SKM-1 treated with dmso at 0.1 percent for 144 hours (cell line): ENCODE results near the gene WRAP73.

Source experiments
- DNase-seq: peaks from one replicate; lab custom pipeline; 2025; ENCODE audit not compliant: unreplicated experiment; lab: John Stamatoyannopoulos, UW

The WRAP73 gene

DNA sequence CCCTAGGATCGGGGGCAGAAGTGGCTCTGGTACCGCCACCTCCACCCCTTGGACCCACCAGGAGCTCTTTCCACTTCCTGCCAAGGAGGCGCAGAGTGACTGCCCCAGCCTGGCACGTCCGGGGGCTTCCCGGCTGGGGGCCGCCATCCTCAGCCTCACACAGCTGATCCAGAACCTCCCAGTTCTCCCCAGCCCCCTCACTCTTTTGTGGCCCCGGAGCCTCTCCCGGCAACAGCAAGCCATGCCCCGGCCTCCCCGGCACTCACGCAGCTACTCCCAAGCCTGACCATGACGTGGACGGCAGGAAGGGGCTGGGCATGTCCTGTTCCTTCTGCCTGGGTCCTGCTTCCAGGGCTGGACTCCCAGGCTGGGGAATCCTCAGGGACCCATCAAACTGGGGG, 19.5 kb upstream of the WRAP73 start:
- no peak for DNase-seq

GRCh38 chr1:3668585-3669300, 18.8 kb upstream of the WRAP73 start:
- DNase-seq, result peak; percentile 76

- DNase-seq, result no peak
Measured at GRCh38 chr1:3668148-3668547, 18.2 kb upstream of the WRAP73 start.

DNA sequence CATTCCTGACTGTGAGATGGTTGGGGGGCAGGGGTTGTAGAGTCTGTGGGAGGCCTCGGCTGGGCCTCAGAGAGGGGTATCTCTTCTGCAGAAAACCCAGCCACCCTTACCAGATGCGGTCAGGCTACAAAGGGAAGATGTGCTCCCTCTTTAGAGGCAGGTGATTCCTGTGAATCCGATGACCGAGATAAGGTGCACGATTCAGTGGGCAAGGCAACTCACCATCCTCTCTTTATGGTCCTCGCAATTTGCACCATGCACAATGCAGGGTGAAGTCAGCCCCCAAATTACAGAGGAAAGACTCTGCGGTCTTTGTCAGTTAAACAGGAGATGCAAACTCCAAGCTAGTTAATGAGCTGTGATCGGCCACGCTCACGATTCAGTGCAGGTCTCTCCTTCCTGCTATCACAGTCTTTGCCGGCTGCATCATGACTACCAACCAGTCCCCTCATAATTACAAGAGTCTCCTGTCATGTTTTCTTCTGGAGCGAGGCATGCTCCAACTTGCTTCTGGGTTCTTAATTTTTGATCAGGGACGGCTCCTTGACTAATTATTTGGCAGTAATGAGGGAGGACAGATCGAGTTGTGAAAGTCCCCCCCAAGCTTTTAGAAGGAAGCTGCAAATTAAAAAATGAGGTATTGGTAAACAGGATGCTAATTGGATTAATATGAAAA, 14.9 kb upstream of the WRAP73 start:
- DNase-seq, result no peak

GRCh38 chr1:3663999-3664699, 14.2 kb upstream of the WRAP73 start:
- DNase-seq, result no peak

- DNase-seq, result no peak
Measured at GRCh38 chr1:3662080-3662671, 12.3 kb upstream of the WRAP73 start.

DNA sequence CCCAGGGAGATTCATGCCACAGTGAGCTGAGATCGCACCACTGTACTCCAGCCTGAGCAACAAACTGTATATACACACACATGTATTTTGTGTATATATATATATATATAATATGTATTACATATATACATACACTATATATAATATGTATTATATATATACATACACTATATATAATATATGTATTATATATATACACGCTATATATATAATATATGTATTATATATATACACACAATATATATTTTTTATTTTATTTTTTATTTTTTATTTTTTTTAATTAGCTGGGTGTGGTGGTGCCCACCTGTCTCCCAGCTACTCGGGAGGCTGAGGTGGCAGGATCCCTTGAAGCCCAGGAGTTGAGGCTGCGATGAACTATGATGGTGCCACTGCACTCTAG, 11.7 kb upstream of the WRAP73 start:
- no peak for DNase-seq

DNA sequence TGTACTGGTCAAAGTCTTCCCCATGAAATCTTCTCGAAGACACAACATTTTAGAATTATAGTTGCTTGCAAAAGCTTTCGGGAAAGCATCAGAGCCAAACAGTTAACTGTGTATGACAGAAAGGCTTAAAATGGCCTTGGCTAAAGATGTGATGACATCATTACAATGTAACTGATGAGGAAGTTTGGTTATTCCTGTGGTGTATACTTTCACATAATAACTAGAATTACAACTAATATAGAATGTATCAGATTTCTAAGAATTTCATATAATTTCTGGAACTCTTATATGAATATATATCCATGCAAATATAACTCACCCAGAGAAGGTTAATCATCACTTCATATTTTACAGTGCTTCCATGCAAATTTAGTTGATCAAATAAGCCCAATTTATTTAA, 10.8 kb upstream of the WRAP73 start:
- DNase-seq, result no peak

- DNase-seq, result no peak
Measured at GRCh38 chr1:3659093-3659492, 9.2 kb upstream of the WRAP73 start.

- DNase-seq, result no peak
Measured at GRCh38 chr1:3658231-3658615, 8.3 kb upstream of the WRAP73 start.

DNA sequence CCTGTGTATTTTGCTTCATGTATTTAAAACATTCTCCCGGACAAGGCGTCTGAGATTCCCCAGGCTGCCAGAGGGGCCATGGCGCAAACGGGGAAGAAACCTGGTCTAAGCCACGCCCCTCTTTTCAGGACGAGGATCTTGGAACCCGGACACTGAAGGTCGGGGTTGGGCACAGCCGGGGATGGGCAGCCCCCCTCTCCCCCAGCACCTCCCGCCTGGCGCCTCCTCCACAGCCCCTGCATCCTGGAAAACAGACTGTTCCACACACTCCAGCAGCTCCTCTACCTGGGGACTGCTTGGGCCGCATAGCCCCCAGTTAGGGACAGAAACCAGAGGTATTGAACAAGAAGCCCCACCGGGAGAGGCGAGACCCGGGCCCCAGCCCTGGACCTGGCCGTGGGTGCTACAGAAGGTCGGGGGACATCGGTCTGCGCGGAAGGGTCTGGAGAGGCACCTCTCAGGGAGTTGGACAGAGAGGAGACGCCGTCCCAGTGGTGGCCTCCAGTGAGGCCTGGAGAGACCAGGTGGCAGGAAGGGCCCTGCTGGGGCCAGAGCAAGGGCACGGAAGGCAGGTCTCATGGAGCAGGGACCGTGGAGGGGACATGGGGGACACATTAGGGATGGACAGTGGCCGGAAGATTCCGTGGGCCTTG, 7.8 kb upstream of the WRAP73 start:
- no peak for DNase-seq

DNA sequence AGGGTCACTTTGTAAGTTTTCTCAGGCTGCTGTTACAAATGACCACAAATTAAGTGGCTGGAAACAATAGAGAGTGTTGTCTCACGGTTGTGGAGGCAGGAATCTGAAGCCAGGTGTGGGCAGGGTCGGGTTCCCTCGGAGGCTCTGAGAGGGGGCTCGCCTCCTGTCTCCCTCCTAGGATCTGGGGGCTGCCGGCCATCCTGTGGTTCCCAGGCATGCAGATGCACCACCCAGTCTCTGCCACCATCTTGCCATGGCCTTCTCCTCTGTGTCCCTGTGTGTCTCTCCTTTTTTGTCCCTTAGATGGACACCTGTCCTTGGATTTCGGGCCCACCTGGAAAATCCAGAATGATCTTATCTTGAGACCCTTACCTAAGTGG, 7.2 kb upstream of the WRAP73 start:
- no peak for DNase-seq

- DNase-seq, result no peak
Measured at GRCh38 chr1:3656450-3657095, 6.7 kb upstream of the WRAP73 start.

DNA sequence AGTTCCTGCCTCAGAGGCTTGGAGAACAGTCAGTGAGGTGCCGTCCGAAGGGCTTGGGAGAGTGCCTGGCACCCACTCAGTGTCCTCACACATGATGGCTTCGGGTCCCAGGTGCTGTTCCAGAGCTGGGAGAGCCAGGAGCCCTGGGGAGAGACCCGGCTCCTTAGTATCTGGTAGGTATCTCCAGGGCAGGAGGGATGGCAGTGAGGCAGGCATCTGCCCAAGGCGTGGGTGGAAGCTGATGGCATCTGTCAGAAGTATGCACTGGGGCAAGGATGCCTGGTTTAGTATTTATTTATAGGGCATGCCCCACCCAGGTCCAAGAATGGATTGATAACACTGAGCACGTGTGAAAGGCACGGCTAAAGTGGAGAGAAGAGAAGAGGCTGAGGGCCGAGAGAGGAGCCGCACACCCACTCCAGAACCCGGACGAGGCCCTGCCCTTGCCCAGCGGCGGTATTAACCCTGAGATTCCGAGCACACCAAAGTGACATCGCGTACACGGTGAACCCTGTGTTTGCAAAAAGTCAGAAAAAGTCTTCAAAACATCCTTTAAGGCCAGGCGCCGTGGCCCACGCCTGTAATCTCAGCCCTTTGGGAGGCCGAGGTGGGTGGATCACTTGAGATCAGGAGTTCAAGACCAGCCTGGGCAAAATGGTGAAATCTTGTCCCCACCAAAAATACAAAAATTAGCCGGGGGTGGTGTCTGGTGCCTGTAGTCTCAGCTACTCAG, 4.8 kb upstream of the WRAP73 start:
- DNase-seq, result no peak

DNA sequence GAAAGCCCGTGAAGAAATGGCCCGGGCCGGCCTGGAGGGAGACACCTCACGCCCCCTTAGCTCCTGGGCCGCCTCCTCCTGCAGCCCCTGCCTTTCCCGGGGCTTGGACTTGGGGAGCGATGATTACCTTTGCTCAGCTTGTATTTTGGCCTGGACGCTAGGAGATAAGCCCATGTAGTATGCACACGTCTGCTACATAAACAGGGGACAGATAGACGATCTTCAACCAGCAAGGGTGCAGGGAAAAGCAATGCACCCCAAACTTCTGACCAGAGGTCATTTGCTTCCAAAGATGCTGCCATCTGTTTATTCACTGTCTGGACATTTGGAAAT, 3.3 kb upstream of the WRAP73 start:
- DNase-seq, result no peak

DNA sequence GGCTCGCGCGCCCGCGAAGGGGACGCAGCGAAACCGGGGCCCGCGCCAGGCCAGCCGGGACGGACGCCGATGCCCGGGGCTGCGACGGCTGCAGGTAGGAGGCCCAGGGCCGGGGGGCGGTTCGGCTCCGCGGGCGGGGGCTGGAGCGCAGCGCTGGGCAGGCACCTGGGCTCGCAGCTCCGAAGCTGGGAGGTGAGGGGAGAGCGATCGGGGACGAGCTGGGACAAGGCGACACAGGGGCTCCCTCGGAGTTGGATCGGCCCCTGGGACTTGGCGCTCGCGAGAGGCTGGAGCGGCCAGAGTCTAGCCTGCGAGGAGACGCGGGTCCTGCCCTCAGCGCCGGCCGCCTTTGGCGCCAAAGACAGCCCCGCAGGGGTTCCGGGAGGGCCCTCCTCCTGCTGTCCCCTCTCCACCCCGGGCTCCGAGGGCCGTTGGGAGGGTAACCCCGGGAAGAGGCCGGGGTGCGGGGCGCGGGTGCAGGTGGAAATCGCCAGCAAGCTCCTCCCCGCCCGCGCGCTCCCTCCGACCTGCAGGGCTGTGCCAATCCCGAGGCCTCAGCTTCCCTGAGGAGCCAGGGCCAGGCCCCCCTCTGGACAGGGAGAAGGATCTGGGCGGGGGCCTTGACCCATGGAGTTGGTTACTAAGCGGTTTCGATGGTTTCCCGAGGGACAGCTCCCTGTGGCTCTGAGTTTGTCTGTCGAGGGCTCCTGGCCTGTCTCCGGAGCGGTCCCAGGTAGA, 2.8 kb upstream of the WRAP73 start:
- no peak for DNase-seq

- no peak for DNase-seq
Measured at GRCh38 chr1:3651930-3652547, 2.1 kb upstream of the WRAP73 start, which contains the start of gene TP73. TP73 (plus strand) TSS chr1:3652516; CDS start chr1:3682366, 29,850 bp downstream.

- no peak for DNase-seq
Measured at GRCh38 chr1:3651026-3651929, 1.4 kb upstream of the WRAP73 start.
